CD8-positive, alpha-beta memory T cell (primary cell): ENCODE results near the gene IRF9. TPM values are rescaled to one million over a fixed set of nuclear protein-coding genes. Genes with fewer than 3 reads are reported as not detected.

Source experiments
- CTCF ChIA-PET: fragments of 350-600 bp; sonication (Branson Sonifier 250); formaldehyde crosslinking; loops from one replicate; lab custom pipeline; 2021; ENCODE audit warnings: antibody characterized with exemption; lab: Charles Lee
- POLR2A ChIA-PET: fragments of 350-600 bp; sonication (Branson Sonifier 250); formaldehyde crosslinking; loops from one replicate; lab custom pipeline; 2021; ENCODE audit warnings: antibody characterized with exemption; lab: Charles Lee
- DNase-seq, 5 donors: peaks; one replicate each; pipeline versions ENCODE4 v3.0.0 to v3.0.0-alpha.2; 2020 to 2022; ENCODE audit warnings: mixed read lengths in 1 of 5
- H3K27ac ChIP-seq: one replicate; pipeline ENCODE4 v1.7.0; 2013; ENCODE audit warnings: low read depth, mild to moderate bottlenecking, low read length, moderate library complexity
- H3K27me3 ChIP-seq: 2 replicates; pipeline ENCODE4 v1.7.0; 2013; ENCODE audit warnings: low read length, mild to moderate bottlenecking; ENCODE audit not compliant: insufficient read depth, poor library complexity, severe bottlenecking
- H3K36me3 ChIP-seq: 2 replicates; pipeline ENCODE4 v1.7.0; 2013; ENCODE audit warnings: mild to moderate bottlenecking, low read length, moderate library complexity; ENCODE audit not compliant: insufficient read depth
- H3K4me1 ChIP-seq: 2 replicates; pipeline ENCODE4 v1.7.0; 2013; ENCODE audit warnings: mild to moderate bottlenecking, low read length, moderate library complexity; ENCODE audit not compliant: insufficient read depth
- H3K4me3 ChIP-seq: 2 replicates; pipeline ENCODE4 v1.7.0; 2013; ENCODE audit warnings: mild to moderate bottlenecking, low read length
- H3K9me3 ChIP-seq: 2 replicates; pipeline ENCODE4 v1.7.0; 2013; ENCODE audit warnings: mild to moderate bottlenecking, low read length
- H3K27ac Mint-ChIP-seq, 8 donors: one replicate each; pipeline ENCODE4 v1.8.0; 2020 to 2021; ENCODE audit warnings: mixed read lengths in 8 of 8, mild to moderate bottlenecking in 6 of 8, inconsistent platforms in 3 of 8, moderate library complexity in 3 of 8
- H3K27me3 Mint-ChIP-seq, 2 donors: one replicate each; pipeline ENCODE4 v1.8.0; 2020 to 2021; ENCODE audit warnings: mixed read lengths in 2 of 2, mild to moderate bottlenecking in 1 of 2, moderate library complexity in 1 of 2
- H3K36me3 Mint-ChIP-seq, 3 donors: one replicate each; pipeline ENCODE4 v1.8.0; 2020 to 2021; ENCODE audit warnings: mixed read lengths in 3 of 3, inconsistent platforms in 1 of 3, mild to moderate bottlenecking in 1 of 3
- H3K4me1 Mint-ChIP-seq, 3 donors: one replicate each; pipeline ENCODE4 v1.8.0; 2020 to 2021; ENCODE audit warnings: mixed read lengths in 3 of 3, inconsistent platforms in 1 of 3, mild to moderate bottlenecking in 1 of 3
- H3K4me3 Mint-ChIP-seq, 7 donors: one replicate each; pipeline ENCODE4 v1.8.0; 2020 to 2021; ENCODE audit warnings: mixed read lengths in 7 of 7, mild to moderate bottlenecking in 6 of 7, moderate library complexity in 4 of 7, inconsistent platforms in 2 of 7
- H3K9me3 Mint-ChIP-seq, 5 donors: one replicate each; pipeline ENCODE4 v1.8.0; 2020 to 2022; ENCODE audit warnings: mixed read lengths in 5 of 5, mild to moderate bottlenecking in 3 of 5, moderate library complexity in 2 of 5, inconsistent platforms in 1 of 5
- polyA plus RNA-seq: library from polyadenylated mRNA; unstranded; fragments of 300-500 nt; fragmentation: Illumina TruSeq; gene quantifications from one replicate; pipeline ENCODE4 v1.2.3, GENCODE V29; 2021
- total RNA-seq, 2 experiments: library from RNA; stranded (reverse); gene quantifications; one replicate each; pipeline ENCODE4 v1.2.3, GENCODE V29; 2021

Gene IRF9
- total and polyA plus RNA-seq, 3 experiments from 2014 or later: 62.0 to 91.7 (median 68.6) TPM

DNA sequence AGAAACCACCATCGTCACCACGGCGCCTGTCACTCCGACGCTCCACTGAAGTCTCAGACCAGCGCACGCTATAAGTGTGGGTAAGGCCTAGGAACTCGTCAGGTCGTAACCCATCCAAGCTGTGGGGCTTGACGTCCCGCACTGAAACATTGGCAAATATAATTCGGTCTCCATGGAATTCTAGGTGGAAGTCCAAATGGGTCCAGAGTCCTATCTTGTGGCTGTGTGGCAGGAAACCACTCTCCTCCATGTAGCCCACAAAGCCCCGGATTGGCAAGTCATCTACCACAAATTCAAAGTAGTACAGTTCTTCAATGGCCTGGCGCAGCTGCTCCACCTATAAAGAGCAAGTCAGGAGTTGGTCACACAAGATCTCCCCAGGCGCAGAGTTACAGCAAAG is 31.9 kb downstream of the IRF9 start:
- Histone ChIP-seq H3K36me3 (peaks cover 16% of the 10 kb centered on the region), H3K27me3 (no peaks in the 10 kb centered on the region), H3K27ac (no peak overlapping the region), H3K4me1 (peaks cover 39% of the 10 kb centered on the region), H3K9me3 (no peaks in the 10 kb centered on the region), H3K4me3 (no peak overlapping the region)
- DNase-seq: no peak
- H3K9me3 Mint-ChIP-seq: no peaks in the 10 kb centered on the region
- peaks cover 40 to 77% (median 59%) of the 10 kb centered on the region in 3 donors for H3K4me1 Mint-ChIP-seq
- H3K27me3 Mint-ChIP-seq: peaks cover 0 to 1% of the 10 kb centered on the region in 2 donors
- CTCF ChIA-PET: interaction anchor here (1.4 kb wide), 1 partner anchor 20 kb away, joined by 5 read pairs; the partner anchor contains the start of gene CHMP4A
- H3K36me3 Mint-ChIP-seq: peaks cover 0 to 58% (median 8%) of the 10 kb centered on the region in 3 donors
- POLR2A ChIA-PET: no interaction called here
- H3K27ac Mint-ChIP-seq: peak overlapping the region; percentile 50 to 99 (median 86)
- peak overlapping the region in 4 of 7 donors; percentile 23 to 78 (median 50) for H3K4me3 Mint-ChIP-seq

DNA sequence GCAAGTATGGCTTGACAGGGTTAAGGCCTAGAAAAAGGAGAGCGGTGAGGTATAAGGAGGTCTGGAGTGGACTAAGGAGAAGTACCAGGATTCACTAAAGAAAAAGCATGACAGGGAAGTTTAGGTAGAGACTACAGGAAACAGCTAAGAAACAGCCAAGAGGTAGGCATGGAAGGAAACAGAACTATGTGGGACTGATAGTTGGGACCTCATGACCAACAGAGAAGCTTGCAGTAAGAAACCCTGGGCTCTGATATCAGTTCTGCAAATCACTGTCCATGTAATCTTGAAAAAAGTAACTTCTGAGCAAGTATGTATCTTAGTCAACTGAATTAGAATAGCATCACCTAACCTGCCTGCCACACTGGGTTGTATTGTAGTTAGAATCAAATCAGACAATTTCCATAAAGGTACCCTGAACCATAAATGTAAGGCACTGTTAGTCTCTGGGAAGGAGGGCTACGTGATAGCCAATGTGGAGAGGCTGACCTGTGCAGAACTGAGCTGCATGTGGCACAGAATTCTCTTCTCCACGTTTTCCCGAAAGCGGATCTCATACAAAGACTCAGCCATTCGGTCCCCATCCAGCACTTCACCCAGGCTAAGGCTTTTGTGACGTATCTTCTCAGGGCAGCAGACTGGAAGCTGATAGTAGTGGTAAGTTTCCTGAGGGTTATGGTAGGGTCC is 33.3 kb downstream of the IRF9 start:
- peak overlapping the region; percentile 100 for H3K27ac ChIP-seq
- H3K4me3 ChIP-seq: peak overlapping the region; percentile 91
- peaks cover 38 to 75% (median 56%) of the 10 kb centered on the region in 3 donors for H3K4me1 Mint-ChIP-seq

DNA sequence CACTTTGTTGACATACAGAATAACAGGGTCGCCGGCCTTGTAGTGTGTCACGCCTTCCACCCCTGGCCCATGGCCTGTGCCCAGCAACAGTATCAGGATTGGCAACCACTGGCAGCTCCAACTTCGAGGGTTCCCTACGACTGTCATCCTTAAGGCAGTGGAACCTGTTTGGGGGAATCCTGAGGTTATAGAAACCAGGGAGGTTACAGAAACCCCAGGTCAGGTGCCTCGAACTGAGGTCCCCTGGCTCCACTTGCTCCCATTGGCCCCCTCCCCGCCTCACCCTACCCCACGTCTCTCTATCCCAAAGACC is 33.8 kb downstream of the IRF9 start:
- Mint-ChIP-seq H3K4me3 (peak overlapping the region; percentile 83 to 96 (median 94)), H3K36me3 (peaks cover 9 to 63% (median 12%) of the 10 kb centered on the region in 3 donors), H3K27me3 (peaks cover 0 to 1% of the 10 kb centered on the region in 2 donors), H3K4me1 (peaks cover 37 to 74% (median 56%) of the 10 kb centered on the region in 3 donors), H3K27ac (peak overlapping the region; percentile 96 to 100 (median 99)), H3K9me3 (peaks cover 0 to 3% (median 0%) of the 10 kb centered on the region in 5 donors)
- H3K27ac ChIP-seq: peak overlapping the region; percentile 100
- H3K36me3 ChIP-seq: peaks cover 16% of the 10 kb centered on the region
- peaks cover 32% of the 10 kb centered on the region for H3K4me1 ChIP-seq
- CTCF ChIA-PET: interaction anchor here (1.0 to 2.2 kb wide), 11 partner anchors 10 to 139 kb away, joined by 3 to 22 read pairs (median 5); partner anchors contain the start of genes CHMP4A, CIDEB, IRF9 and MDP1
- no peaks in the 10 kb centered on the region for H3K9me3 ChIP-seq
- POLR2A ChIA-PET: interaction anchor here (0.6 to 3.2 kb wide), 8 partner anchors 18 to 80 kb away, joined by 3 to 43 read pairs (median 16); partner anchors contain the start of genes CHMP4A, DCAF11, IRF9 and MDP1
- DNase-seq: no peak
- peak overlapping the region; percentile 91 for H3K4me3 ChIP-seq
- H3K27me3 ChIP-seq: no peaks in the 10 kb centered on the region

More for the DNA sequence above, 33.3 kb downstream of the IRF9 start:
- ChIA-PET POLR2A (interaction anchor here (1.8 to 3.2 kb wide), 5 partner anchors 19 to 58 kb away, joined by 9 to 43 read pairs (median 20); partner anchors contain the start of genes CHMP4A, IRF9, MDP1 and PSME1), CTCF (interaction anchor here (1.2 to 2.2 kb wide), 7 partner anchors 19 to 139 kb away, joined by 3 to 7 read pairs (median 5); partner anchors contain the start of genes CHMP4A, CIDEB, MDP1 and PSME2)
- Mint-ChIP-seq H3K27me3 (peaks cover 0 to 1% of the 10 kb centered on the region in 2 donors), H3K4me3 (peak overlapping the region; percentile 83 to 96 (median 94)), H3K9me3 (peaks cover 0 to 3% (median 0%) of the 10 kb centered on the region in 5 donors), H3K36me3 (peaks cover 9 to 63% (median 12%) of the 10 kb centered on the region in 3 donors), H3K27ac (peak overlapping the region; percentile 96 to 100 (median 99))
- Histone ChIP-seq H3K9me3 (no peaks in the 10 kb centered on the region), H3K27me3 (no peaks in the 10 kb centered on the region), H3K4me1 (peaks cover 35% of the 10 kb centered on the region), H3K36me3 (peaks cover 16% of the 10 kb centered on the region)
- DNase-seq: no peak

- Mint-ChIP-seq H3K9me3 (peaks cover 0 to 3% (median 0%) of the 10 kb centered on the region in 5 donors), H3K4me1 (peaks cover 37 to 76% (median 56%) of the 10 kb centered on the region in 3 donors)
Measured at GRCh38 chr14:24195186-24196070, 34.4 kb downstream of the IRF9 start, which contains the start of gene TM9SF1. Gene TM9SF1 (minus strand): TSS chr14:24195441. CDS start chr14:24195019, 422 bp downstream.

DNA sequence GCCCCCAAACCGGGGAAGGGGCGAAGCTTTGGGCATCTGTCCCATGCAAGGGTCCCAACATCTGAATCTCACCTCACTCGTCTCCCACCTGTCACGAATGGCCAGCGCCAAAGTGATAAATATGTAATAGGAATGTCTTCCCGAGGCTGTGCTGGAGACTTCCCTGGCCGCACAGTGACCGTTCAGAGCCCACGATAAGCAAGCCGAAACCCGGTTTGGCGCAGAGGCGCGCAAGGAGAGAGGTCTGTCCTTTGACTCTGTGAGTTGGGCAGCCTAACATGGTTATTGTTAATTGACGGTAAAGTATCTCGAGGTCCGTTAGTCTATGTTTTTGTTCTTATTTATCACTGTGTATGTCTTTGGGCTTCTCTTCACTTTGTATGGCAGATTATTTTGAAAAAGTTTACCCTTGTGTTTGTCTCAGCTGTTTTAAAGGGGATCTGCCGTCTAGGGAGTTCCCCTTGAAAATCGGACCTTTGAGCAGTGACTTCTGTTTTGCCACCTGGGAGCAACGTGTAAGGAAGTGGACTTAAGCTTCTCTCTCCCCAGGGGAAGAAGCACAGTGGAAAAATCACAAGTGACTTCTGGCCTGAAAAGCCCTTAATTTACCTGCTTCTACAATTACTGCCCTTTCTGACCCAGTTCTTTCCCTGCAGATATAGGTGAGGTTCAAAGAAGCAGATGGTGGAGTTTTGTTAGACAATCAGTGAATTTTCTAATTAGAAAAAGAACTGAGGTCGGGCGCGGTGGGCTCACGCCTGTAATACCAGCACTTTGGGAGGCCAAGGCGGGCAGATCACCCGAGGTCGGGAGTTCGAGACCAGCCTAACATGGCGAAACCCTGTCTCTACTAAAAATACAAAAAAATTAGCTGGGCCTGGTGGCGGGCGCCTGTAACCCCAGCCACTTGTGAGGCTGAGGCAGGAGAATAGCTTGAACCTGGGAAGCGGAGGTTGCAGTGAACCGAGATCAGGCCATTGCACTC is 35.3 kb downstream of the IRF9 start:
- DNase-seq: no peak
- Mint-ChIP-seq H3K9me3 (peaks cover 0 to 3% (median 0%) of the 10 kb centered on the region in 5 donors), H3K4me3 (peak overlapping the region; percentile 83 to 96 (median 94)), H3K4me1 (peaks cover 39 to 75% (median 58%) of the 10 kb centered on the region in 3 donors), H3K27me3 (peaks cover 0 to 1% of the 10 kb centered on the region in 2 donors), H3K36me3 (peaks cover 12 to 58% (median 13%) of the 10 kb centered on the region in 3 donors), H3K27ac (peak overlapping the region; percentile 96 to 100 (median 99))
- POLR2A ChIA-PET: interaction anchor here (0.5 to 3.2 kb wide), 13 partner anchors 11 to 515 kb away, joined by 3 to 43 read pairs (median 7); partner anchors contain the start of genes CHMP4A, DCAF11, EMC9 and IRF9
- H3K27me3 ChIP-seq: no peaks in the 10 kb centered on the region
- H3K36me3 ChIP-seq: peaks cover 16% of the 10 kb centered on the region
- peaks cover 32% of the 10 kb centered on the region for H3K4me1 ChIP-seq
- H3K4me3 ChIP-seq: peak overlapping the region; percentile 91
- H3K27ac ChIP-seq: peak overlapping the region; percentile 100
- CTCF ChIA-PET: interaction anchor here (0.5 to 2.2 kb wide), 15 partner anchors 11 to 137 kb away, joined by 3 to 22 read pairs (median 5); partner anchors contain the start of genes CHMP4A, IRF9, MDP1 and PSME2
- no peaks in the 10 kb centered on the region for H3K9me3 ChIP-seq

More at GRCh38 chr14:24195186-24196070, 34.4 kb downstream of the IRF9 start, which contains the start of gene TM9SF1:
- Histone ChIP-seq H3K9me3 (no peaks in the 10 kb centered on the region), H3K4me3 (peak within 1 kb of the TSS; percentile 91), H3K4me1 (peaks cover 32% of the 10 kb centered on the region), H3K27me3 (no peaks in the 10 kb centered on the region), H3K27ac (peak within 1 kb of the TSS; percentile 100), H3K36me3 (peaks cover 16% of the 10 kb centered on the region)
- peak; percentile 89 to 98 (median 91) for DNase-seq
- H3K4me3 Mint-ChIP-seq: peak within 1 kb of the TSS; percentile 83 to 96 (median 94)
- peaks cover 9 to 61% (median 12%) of the 10 kb centered on the region in 3 donors for H3K36me3 Mint-ChIP-seq
- CTCF ChIA-PET: interaction anchor here (0.5 to 2.2 kb wide), 17 partner anchors 10 to 138 kb away, joined by 3 to 22 read pairs (median 4); partner anchors contain the start of genes CHMP4A, CIDEB, IRF9 and MDP1
- H3K27ac Mint-ChIP-seq: peak within 1 kb of the TSS; percentile 96 to 100 (median 99)
- peaks cover 0 to 1% of the 10 kb centered on the region in 2 donors for H3K27me3 Mint-ChIP-seq
- POLR2A ChIA-PET: interaction anchor here (0.5 to 3.2 kb wide), 14 partner anchors 10 to 516 kb away, joined by 3 to 43 read pairs (median 6); partner anchors contain the start of genes CHMP4A, DCAF11, EMC9 and IRF9

- peak overlapping the region; percentile 100 for H3K27ac ChIP-seq
- H3K9me3 Mint-ChIP-seq: peaks cover 0 to 3% (median 0%) of the 10 kb centered on the region in 5 donors
Measured at GRCh38 chr14:24197056-24197450, 36.0 kb downstream of the IRF9 start.

More at GRCh38 chr14:24197056-24197450, 36.0 kb downstream of the IRF9 start:
- Histone ChIP-seq H3K9me3 (no peaks in the 10 kb centered on the region), H3K4me1 (peaks cover 32% of the 10 kb centered on the region), H3K27me3 (no peaks in the 10 kb centered on the region), H3K4me3 (no peak overlapping the region), H3K36me3 (peaks cover 10% of the 10 kb centered on the region)
- H3K27me3 Mint-ChIP-seq: peaks cover 0 to 1% of the 10 kb centered on the region in 2 donors
- no peak for DNase-seq
- POLR2A ChIA-PET: interaction anchor here (3.2 kb wide), 1 partner anchor 16 kb away, joined by 43 read pairs; the partner anchor contains the start of gene CHMP4A
- CTCF ChIA-PET: interaction anchor here (0.6 to 2.1 kb wide), 3 partner anchors 19 to 78 kb away, joined by 3 to 22 read pairs (median 3); partner anchors contain the start of genes IRF9 and MDP1
- peak overlapping the region; percentile 68 to 96 (median 92) for H3K4me3 Mint-ChIP-seq
- peak overlapping the region; percentile 86 to 99 (median 96) for H3K27ac Mint-ChIP-seq
- H3K4me1 Mint-ChIP-seq: peaks cover 40 to 73% (median 55%) of the 10 kb centered on the region in 3 donors
- H3K36me3 Mint-ChIP-seq: peaks cover 14 to 58% (median 15%) of the 10 kb centered on the region in 3 donors
